ENCODE results near the gene ENOSF1.
"Not testable (repeated sequence)": the region's sequence is repeated elsewhere in the genome, so short reads cannot be mapped to it uniquely, and the experiment has no call there.

Gene ENOSF1, protein sequence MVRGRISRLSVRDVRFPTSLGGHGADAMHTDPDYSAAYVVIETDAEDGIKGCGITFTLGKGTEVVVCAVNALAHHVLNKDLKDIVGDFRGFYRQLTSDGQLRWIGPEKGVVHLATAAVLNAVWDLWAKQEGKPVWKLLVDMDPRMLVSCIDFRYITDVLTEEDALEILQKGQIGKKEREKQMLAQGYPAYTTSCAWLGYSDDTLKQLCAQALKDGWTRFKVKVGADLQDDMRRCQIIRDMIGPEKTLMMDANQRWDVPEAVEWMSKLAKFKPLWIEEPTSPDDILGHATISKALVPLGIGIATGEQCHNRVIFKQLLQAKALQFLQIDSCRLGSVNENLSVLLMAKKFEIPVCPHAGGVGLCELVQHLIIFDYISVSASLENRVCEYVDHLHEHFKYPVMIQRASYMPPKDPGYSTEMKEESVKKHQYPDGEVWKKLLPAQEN

DNA sequence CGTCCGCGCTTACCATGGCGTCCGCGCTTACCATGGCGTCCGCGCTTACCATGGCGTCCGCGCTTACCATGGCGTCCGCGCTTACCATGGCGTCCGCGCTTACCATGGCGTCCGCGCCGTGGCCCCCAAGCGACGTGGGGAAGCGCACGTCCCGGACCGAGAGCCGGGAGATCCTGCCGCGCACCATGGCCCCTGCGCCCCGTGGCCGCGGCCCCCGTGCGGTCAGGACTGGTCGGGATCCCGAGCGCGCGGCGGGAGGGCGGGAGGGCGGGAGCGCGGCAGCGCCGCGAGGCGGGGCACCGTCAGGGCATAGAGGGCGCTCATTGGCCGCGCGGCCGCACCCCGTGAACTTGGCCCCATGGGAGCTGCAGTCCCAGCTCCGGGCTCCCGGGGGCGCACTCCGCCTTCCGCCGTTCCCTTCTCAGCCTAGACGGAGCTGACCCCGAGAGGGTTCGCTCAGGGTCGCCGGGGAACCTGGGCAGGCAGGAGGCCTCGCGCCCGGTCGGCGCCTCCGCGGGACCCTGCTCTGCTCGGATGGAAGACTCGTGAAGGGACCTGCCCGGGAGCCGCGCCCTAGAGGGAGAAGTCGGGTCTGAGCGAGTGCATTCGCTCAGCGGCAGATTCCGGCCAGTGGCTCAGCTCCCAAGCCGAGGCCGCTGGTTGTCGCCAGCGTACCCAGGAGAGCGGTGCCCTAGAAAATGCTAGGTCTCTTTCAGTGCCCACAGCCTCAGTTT lies at the start of gene ENOSF1:
TSS of gene ENOSF1 (minus strand) at position 230 of the 734 bp plus-strand sequence. CDS start at position 187, 43 bp downstream.
- peak; percentile 45 for DNase-seq

DNA sequence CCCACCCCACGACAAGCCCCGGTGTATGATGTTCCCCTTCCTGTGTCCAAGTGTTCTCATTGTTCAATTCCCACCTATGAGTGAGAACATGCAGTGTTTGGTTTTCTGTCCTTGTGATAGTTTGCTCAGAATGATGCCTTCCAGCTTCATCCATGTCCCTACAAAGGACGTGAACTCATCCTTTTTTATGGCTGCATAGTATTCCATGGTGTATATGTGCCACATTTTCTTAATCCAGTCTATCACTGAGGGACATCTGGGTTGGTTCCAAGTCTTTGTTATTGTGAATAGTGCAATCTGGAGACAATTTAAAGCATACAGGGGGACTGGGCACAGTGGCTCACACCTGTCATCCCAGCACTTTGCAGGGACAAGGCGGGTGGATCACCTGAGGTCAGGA lies 47.4 kb upstream of the ENOSF1 start:
- not testable (repeated sequence) for DNase-seq

DNA sequence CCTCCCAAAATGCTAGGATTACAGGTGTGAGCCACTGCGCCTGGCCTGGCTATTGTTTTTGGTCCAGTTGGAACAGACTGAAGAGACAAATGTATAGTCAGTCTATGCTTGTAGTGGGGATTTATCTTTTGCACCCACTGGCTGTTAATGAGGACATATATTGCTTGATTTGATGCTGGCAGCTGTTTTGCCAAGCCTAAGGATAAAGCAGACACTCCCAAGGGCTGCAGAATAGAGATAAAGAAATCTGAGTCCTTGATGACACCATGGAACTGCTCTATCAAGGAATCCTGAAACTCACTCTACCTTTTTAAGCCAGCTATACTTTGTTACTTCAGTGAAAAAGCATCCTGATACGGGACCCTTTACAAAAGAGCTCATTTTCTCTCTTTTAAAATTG lies 43.1 kb upstream of the ENOSF1 start:
- no peak for DNase-seq

DNA sequence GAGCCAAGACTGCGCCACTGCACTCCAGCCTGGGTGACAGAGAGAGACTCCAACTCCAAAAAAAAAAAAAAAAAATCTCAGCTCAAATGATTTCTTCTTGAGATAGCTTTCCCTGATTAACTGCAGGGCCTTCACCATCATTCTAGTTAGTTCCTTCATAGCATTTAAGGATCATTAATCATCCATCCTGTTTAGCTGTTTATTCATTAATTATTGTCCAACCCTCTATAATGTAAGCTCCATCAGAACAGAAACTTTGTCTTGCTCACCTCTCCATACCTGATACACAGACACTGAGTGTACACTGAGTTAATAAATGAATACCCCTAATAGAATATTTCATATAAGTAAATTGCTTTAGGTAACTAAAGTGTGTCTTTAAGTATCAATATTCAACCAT lies 42.2 kb upstream of the ENOSF1 start:
- DNase-seq = no peak

DNA sequence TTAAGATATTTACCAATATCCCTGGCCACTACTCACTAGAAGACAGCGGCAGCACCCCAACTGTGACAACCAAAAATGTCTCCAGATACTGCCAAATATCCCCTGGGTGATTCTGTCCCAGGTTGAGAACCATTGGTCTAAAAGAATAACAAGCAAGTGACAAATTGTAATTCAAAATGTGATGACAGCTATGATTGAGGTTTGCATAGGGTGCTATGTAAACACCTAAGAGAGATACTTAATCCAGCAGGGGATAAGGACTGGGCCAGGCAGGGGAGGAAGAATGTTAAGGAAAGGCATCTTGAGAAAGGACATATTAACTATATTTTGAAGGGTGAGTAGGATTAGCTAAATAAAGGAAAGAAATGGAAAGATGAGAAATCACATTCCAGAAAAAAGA lies 38.0 kb upstream of the ENOSF1 start:
- no peak for DNase-seq

DNA sequence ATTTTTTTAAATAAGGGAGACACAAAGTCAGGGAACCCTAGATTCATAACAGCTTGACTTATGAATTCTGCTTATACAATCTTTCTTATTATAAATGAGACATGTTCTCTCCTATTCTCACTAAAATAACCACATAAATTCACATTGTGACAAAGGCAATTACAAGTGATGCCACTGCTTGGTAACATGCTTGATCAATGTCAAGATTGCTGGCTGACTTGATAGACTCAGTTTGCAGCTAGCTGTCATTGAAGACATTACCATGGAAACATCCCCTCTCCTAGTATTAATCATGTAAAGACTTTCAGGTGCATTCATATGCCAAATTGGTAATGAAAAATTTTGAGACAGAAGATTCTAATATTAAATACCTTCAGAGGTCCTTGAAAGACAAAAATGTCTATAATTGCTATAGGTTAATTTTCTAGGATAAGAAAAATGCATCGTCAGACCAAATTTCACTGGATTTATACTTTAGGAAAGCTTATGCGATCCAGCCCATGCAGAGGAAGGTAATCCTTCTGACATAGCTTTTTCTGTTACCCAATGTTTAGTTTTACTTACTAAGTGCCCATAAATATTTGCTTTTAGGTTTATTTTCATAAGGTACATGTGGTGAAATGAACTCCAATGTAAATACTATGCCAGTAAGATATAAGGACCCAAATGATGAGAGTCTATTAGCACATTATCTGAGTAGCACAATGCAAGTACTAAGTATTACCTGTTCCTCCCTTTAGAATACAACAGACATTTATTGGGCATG lies 32.6 kb upstream of the ENOSF1 start:
- no peak for DNase-seq

DNA sequence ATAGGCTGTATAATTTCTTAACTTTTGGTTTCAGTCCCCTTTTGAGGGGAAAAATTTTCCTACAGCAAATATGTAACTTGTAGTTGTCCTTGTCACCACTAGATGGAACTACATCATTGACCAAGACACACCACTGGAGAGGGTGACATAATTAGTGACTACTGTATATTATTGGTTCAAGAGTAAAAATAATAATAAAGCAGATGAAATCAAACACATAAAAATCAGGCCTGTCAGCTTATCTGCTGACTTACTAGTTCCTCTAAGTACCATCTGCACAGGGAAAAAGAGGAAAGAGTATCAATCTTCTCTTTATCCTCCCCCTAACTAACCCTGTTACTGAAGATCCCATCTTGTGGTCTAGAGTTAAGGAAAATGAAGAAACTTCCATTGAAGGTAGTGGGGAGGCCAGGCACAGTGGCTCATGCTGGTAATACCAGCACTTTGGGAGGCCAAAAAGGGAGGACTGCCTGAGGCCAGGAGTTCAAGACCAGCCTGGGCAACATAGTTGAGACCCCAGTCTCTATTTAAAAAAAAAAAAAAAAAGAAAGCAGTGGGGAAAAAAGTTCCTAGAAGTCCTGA lies 29.6 kb upstream of the ENOSF1 start:
- no peak for DNase-seq

DNA sequence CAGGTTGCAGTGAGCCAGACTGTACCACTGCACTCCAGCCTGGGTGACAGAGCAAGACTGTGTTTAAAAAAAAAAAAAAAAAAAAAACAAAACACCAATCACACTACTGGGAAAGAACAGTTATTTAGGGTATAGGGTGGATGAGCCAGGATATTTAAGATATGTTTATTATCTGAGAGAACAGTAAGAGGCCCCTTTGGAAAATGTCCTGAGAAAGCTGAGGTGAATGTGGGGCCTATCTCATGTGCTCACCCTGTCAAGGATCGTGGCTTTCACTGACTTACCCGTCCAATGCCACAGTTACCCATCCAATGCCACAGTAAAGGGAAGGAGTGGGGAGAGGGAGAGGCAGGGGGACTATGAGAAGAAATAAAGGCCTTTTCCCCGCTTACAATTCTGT lies 19.9 kb upstream of the ENOSF1 start:
- no peak for DNase-seq

DNA sequence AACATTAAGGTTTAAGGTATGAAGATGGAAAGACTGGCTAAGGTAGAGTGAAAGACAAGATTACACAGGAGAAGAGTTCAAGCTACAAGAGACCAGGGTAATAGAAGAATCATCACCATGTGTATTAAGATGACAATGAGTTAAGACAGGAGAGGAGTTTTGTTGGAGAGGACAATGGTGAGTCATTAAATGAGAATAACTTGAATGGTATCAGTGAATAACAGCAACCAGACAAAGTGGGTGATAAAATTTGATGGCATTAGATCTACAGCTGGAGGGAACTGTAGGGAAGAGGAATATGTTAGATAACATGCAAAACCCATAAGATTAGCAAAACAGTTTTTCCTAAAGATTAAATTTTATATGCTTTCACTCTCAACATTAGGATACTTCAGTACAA lies 18.8 kb upstream of the ENOSF1 start:
- no peak for DNase-seq

DNA sequence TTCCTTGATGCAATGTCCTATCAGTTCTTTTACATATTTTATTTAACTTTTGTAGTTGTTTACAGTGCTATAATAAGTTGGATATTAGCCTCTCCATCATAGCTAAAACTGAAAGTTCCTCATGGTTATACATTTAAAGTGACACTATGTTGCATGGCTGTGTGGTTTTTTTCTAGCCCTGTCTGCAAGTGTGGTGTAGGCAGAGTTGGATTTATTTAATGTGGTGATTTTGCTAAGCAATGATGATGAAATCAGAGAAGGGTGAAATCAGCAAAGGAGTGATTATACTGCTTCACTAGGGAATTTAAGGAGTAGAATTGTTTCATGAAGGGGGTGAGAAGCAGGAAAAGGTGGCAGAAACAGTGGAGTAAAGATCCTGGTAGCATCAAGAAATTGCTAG lies 18.3 kb upstream of the ENOSF1 start:
- DNase-seq = no peak

DNA sequence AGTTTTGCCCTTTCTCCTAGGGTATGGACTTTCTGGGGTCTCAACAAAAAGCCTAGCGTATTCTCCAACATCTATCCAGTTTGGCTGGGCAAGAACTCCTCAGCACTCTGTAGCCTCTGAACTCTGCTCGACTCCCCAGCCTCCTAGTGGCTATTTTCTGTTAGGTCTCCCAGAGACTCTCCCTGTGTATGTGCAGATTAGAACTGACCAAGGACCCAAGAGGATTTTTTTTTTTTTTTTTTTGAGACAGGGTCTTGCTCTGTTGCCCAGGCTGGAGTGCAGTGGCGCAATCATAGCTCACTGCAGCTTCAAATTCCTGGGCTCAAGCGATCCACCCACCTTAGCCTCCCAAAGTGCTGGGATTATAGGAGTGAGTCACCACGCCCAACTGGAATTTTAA lies 17.7 kb upstream of the ENOSF1 start:
- DNase-seq = not testable (repeated sequence)

DNA sequence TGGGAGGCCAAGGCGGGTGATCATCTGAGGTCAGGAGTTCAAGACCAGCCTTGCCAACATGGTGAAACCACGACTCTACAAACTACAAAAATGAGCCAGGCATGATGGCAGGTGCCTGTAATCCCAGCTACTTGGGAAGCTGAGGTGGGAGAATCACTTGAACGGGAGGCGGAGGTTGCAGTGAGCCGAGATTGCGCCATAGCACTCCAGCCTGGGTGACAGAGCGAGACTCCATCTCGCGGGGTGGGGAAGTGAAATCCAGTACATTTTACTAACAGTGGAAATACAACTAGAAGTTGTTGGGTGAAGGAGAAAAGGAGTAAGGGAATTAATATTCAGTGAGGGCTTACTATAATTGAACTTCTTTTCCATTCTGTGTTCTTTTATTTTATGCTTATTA lies 13.2 kb upstream of the ENOSF1 start:
- DNase-seq = no peak

DNA sequence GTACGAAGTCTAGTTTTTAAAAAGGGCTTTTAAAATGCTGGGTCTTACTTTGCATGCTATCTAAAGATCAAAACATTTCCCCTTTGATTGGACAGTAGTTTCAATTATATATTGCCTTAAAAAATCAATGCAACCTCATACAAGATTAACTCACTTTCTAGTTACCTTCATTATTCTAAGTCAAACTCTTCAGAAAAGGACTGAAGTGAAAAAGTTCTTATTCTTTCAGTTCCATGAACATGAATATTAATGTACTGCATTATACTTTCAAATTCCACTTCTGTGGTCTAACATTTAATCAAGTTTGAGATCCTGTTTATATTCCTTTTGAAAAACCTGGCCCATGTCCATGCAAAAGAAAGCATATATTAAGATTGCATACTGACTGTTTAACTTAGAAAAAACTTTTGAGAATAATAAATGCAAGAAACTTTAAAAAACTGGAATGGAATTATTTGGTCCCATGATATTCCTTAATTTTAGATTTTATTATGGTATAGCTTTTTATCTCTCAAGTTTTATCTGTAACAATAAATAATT lies 11.2 kb upstream of the ENOSF1 start:
- DNase-seq = no peak

DNA sequence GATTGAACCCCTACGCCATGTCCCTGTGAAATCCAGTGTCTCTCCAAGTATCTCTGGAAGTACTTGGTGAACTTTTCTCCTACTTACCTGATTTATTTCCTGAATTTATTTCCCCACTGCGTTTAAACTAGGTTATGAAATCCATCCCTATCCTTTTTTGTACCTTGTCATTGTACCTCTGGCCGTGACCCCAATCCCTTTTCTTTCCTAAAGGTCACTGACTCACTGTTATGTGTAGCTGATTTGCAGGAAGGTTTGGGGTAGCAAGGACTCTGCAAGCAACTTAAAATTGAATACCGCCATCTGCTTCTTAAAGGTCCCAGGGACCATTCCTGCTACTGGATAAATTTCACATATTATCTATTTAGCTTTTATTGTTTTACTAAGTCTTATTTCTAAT lies 4.6 kb upstream of the ENOSF1 start:
- no peak for DNase-seq

DNA sequence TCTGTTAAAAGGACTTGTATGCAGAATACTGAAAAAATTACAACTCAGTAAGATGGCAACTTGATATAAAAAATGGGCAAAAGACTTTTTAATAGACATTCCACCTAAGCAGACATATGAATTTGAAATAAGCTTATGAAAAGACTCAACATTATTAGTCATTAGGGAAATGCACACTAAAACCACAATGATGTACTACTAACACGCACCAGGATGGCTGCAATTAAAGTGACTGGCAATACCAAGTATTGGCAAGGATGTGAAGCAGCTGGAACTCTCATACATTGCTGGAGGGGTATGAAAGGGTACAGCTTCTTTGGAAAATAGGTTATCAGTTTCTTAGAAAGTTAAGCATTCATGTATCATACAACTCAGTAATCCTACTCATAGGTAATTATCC lies 3.2 kb upstream of the ENOSF1 start:
- no peak for DNase-seq

DNA sequence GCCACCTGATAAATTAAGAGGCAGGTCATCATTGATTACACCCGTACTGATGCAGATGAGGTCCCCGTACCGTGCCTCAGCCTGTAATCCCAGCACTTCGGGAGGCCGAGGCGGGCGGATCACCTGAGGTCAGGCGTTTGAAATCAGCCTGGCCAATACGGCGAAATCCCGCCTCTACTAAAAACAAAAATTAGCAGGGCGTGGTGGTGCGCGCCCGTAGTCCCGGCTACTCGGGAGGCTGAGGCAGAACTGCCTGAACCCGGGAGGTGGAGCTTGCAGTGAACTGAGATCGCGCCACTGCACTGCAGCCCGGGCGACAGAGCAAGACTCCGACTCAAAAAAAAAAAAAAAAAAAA lies 683 bp upstream of the ENOSF1 start:
- DNase-seq = no peak

DNA sequence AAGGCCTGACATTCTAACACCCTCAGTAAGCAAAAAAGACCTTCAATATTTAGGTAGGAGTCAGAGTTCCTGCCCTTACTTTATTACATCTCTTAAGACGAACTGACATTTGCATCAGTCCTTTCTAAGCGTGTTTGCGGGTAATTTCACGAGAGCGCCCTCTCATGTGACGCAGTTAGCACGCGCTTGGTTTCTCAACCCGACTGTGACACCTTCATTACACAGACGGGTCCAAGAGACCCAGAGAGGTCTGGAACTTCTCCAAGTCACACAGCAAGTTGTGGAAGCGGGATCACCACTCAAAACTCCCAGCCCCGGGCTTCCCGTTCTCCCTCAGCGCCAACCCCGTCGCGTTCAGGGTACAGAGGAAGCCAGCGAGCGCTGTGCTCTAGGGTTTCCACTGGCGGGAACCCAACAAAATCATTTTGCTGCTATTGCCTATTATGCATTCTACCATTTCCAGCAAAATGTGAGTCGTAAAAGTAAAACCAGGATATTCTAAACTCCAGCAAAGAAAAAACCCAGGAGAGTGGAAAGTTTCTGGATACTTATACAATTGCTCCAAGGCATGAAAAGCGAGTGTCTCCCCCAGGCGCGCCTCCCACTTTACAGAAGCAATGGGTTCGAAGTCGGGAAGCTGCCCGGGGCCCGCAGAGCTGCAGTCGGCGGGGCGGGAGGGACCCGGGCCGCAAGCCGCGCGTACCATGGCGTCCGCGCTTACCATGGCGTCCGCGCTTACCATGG lies 601 bp downstream of the ENOSF1 start:
- no peak for DNase-seq

DNA sequence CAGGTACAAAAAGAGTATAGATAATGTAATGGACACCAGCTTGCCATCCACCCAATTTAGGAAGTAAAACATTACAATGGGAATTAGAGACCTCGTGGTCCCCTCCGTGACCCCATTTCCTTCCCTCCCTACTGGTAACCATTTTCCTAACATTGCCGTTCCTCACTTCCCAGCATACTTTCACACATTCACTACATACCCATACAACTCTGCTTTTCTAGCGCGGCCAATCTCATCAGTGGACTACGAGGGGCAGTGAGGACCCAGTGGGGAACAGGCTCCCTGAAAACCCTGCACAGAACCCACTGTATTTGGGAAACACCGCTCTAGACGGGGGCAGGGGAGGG lies 1.1 kb downstream of the ENOSF1 start:
- no peak for DNase-seq

DNA sequence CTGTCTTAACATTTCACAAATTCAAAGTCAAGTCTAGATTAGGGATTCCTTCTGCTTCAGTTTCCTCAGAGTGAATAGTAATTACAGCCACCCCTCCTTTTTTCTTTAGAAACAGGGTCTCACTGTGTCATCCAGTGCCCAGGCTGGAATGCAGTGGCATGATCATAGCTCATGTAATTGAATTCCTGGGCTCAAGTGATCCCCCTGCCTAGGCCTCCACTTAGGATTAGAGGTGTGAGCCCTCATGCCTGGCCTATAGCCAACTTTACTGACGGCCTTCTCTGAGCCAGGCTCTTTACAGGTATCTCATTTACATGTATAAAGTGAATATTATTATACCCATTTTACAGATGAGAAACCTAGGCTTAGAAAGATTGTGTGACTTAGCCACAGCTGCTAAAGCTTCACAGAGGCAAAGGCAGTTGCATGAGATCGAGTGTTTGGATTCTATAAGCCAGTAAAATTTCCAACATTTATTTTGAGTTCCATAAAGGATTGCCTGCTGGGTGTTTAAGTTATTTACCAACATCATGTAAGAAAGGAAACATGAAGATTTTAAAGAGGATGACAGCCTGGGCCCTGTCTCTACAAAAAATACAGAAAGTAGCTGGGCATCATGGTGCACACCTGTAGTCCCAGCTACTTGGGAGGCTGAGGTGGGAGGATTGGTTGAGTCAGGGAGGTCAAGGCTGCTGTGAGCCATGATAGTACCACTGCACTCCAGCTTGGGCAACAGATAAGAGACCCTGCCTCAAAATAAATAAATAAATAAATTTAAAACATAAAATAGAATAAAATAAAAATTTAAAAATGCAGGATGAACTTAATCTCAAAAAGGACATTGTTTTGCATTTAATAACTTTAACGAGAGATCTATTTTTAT lies 1.8 kb downstream of the ENOSF1 start:
- no peak for DNase-seq

DNA sequence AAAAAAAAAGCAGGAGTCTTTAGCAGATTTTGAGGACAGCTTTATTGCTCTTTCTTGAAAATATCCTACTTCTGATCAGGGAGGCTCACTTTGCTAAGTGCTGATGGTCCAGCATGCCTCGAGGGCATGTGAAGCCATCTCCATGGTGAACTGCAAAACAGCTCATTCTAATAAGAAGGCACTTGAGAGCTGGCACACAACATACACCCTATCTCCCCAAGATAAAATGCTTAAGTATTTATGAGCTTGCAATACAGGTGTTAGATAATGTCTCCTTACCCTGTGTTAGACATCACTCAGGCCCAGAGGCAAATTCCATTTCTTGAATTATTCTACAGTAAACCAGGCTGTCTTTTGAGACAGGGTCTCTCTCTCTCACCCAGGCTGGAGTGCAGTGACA lies 2.7 kb downstream of the ENOSF1 start:
- no peak for DNase-seq

DNA sequence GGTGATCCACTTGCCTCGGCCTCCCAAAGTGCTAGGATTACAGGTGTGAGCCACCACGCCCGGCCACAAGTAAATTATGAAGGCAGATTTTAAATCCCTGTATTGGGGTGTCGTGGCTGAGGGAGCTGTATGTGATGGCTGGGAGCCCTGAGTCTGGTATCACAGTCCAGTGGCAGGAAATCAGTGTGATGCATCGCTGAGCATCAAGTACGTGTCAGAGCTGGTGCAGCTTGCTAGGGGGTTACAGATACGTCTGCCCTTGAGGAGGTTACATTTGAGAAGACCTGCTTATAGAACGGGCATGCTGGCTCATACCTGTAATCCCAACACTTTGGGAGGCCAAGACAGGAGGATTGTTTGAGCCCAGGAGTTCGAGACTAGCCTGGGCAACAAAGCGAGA lies 4.3 kb downstream of the ENOSF1 start:
- no peak for DNase-seq

Data from T1000 (cell line).